Kidney tubule cell (primary cell): Measurements from ENCODE around the gene FGGY.
"Not testable (repeated sequence)": the region's sequence is repeated elsewhere in the genome, so short reads cannot be mapped to it uniquely, and the experiment has no call there.

Experiments
- DNase-seq: peaks from one replicate; pipeline ENCODE4 v3.0.0-alpha.2; 2018; ENCODE audit warnings: low spot score

The FGGY gene

GRCh38 chr1:59579222-59579621, 282.3 kb downstream of the FGGY start:
- no peak for DNase-seq

- DNase-seq = no peak
These were observed 283.4 kb downstream of the FGGY start for GRCh38 chr1:59580257-59580656.

- not testable (repeated sequence) for DNase-seq
These were observed 295.5 kb downstream of the FGGY start for GRCh38 chr1:59592410-59592809.

GRCh38 chr1:59592924-59593323, 296.0 kb downstream of the FGGY start:
- DNase-seq = no peak

GRCh38 chr1:59593798-59594790, 297.2 kb downstream of the FGGY start:
- peak; percentile 19 for DNase-seq

GRCh38 chr1:59595774-59596173, 298.9 kb downstream of the FGGY start:
- no peak for DNase-seq

- peak; percentile 92 for DNase-seq
These were observed 299.5 kb downstream of the FGGY start for GRCh38 chr1:59596432-59596831.

- no peak for DNase-seq
These were observed 300.1 kb downstream of the FGGY start for GRCh38 chr1:59596956-59597355.

- no peak for DNase-seq
These were observed 300.7 kb downstream of the FGGY start for GRCh38 chr1:59597420-59598119.

GRCh38 chr1:59598120-59598440, 301.2 kb downstream of the FGGY start:
- DNase-seq = no peak

GRCh38 chr1:59601041-59601441, 304.1 kb downstream of the FGGY start:
- peak; percentile 12 for DNase-seq

- no peak for DNase-seq
These were observed 304.9 kb downstream of the FGGY start for GRCh38 chr1:59601811-59602210.

GRCh38 chr1:59604191-59604590, 307.3 kb downstream of the FGGY start:
- peak; percentile 41 for DNase-seq

GRCh38 chr1:59605184-59605583, 308.3 kb downstream of the FGGY start:
- DNase-seq = peak; percentile 28

- peak; percentile 70 for DNase-seq
These were observed 308.9 kb downstream of the FGGY start for GRCh38 chr1:59605761-59606160.

- DNase-seq = no peak
These were observed 312.4 kb downstream of the FGGY start for GRCh38 chr1:59609245-59609644.

GRCh38 chr1:59610499-59610898, 313.6 kb downstream of the FGGY start:
- DNase-seq = not testable (repeated sequence)

- no peak for DNase-seq
These were observed 320.5 kb downstream of the FGGY start for GRCh38 chr1:59617434-59617833.

GRCh38 chr1:59619557-59619956, 322.7 kb downstream of the FGGY start:
- no peak for DNase-seq

- no peak for DNase-seq
These were observed 328.5 kb downstream of the FGGY start for GRCh38 chr1:59625384-59625783.

GRCh38 chr1:59631561-59632255, 334.8 kb downstream of the FGGY start:
- no peak for DNase-seq

- DNase-seq = no peak
These were observed 338.2 kb downstream of the FGGY start for GRCh38 chr1:59635097-59635496.
